ENCODE data around the gene DHCR24. TPM values are rescaled to one million over a fixed set of nuclear protein-coding genes. Genes with fewer than 3 reads are reported as not detected.

Gene DHCR24
- total RNA-seq, 2 experiments from 2014 or later: 59.5 to 64.7 TPM

DNA sequence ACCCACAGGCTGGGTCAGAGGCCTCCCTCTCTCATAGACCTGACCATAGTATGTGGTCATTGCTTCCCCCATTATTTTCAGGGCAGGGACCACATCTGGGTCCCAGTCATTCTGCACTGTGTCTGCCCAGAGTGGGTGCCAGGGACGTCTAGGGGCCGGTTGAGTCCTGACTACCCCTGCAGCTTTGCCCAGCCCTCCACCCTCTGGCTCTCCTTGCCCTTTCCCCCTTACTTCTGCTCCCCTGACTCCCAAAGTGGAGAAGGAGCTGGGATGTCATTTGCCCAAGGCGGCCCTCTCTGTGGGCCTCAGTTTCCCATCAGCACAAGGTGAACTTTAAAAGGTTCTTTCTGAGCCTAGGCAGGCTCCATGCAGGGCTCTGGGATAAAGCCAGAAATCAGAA, 81.5 kb downstream of the DHCR24 start:
- Mint-ChIP-seq H3K27ac (no peak overlapping the region), H3K4me1 (ENCODE audit: low read depth) (peaks cover 28% of the 10 kb centered on the region), H3K9me3 (no peaks in the 10 kb centered on the region), H3K36me3 (ENCODE audit: low read depth) (no peaks in the 10 kb centered on the region), H3K27me3 (no peaks in the 10 kb centered on the region), H3K4me3 (no peak overlapping the region)
- intact Hi-C loops (cut with micrococcal nuclease): loop anchor here (2.0 kb wide), 1 partner anchor 89 kb away; no protein-coding TSS in a partner anchor
- CTCF ChIA-PET: interaction anchor here (2.0 kb wide), 1 partner anchor 14 kb away, joined by 10 read pairs; no protein-coding TSS in a partner anchor
- ATAC-seq: no peak
- POLR2A ChIA-PET: no interaction called here
- no peak for DNase-seq
- TF ChIP-seq, protein P1, sequence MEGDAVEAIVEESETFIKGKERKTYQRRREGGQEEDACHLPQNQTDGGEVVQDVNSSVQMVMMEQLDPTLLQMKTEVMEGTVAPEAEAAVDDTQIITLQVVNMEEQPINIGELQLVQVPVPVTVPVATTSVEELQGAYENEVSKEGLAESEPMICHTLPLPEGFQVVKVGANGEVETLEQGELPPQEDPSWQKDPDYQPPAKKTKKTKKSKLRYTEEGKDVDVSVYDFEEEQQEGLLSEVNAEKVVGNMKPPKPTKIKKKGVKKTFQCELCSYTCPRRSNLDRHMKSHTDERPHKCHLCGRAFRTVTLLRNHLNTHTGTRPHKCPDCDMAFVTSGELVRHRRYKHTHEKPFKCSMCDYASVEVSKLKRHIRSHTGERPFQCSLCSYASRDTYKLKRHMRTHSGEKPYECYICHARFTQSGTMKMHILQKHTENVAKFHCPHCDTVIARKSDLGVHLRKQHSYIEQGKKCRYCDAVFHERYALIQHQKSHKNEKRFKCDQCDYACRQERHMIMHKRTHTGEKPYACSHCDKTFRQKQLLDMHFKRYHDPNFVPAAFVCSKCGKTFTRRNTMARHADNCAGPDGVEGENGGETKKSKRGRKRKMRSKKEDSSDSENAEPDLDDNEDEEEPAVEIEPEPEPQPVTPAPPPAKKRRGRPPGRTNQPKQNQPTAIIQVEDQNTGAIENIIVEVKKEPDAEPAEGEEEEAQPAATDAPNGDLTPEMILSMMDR (IDR thresholded peaks at IDR 0.05): no peak

DNA sequence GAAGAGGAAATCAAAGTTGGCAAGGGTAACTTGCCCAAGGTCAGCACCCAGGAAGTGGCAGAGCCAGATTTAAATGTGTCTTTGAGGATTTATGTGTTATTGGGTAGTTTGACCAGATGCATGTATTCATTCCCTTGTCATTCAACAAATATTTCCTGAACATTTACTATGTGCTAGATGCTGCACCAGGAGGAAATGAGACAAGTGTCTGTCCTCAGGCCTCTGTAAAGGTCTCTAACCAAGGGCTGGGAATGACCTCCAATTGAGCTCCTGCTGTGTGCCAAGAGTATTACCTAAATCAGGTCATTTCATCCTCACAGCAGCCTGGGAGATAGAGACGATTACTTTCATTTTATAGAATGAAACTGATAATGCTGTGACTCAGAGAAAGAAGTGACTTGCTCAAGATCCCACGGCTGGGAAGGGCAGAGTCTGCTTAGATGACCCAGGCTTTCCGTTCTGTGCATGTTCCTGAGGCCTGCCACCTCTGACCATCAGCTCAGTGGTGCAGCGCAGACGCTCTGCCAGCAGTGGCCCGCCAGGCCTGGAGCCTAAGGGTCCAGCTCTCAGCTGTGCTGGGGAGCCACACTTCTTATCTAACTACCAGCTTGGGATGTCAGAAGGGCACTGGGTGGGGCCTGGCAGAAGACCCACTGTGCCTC, 82.4 kb downstream of the DHCR24 start:
- Mint-ChIP-seq H3K9me3 (no peaks in the 10 kb centered on the region), H3K4me1 (ENCODE audit: low read depth) (peaks cover 35% of the 10 kb centered on the region), H3K27me3 (no peaks in the 10 kb centered on the region), H3K4me3 (no peak overlapping the region), H3K27ac (peak overlapping the region; percentile 42), H3K36me3 (ENCODE audit: low read depth) (no peaks in the 10 kb centered on the region)
- intact Hi-C loops (cut with micrococcal nuclease): loop anchor here (2.0 kb wide), 1 partner anchor 88 kb away; no protein-coding TSS in a partner anchor
- ChIA-PET CTCF (interaction anchor here (1.6 to 2.0 kb wide), 2 partner anchors 13 to 132 kb away, joined by 4 to 10 read pairs; no protein-coding TSS in a partner anchor), POLR2A (no interaction called here)
- peak; percentile 58 for DNase-seq
- TF ChIP-seq, protein P1 (IDR thresholded peaks at IDR 0.05): no peak
- peak; percentile 43 for ATAC-seq

DNA sequence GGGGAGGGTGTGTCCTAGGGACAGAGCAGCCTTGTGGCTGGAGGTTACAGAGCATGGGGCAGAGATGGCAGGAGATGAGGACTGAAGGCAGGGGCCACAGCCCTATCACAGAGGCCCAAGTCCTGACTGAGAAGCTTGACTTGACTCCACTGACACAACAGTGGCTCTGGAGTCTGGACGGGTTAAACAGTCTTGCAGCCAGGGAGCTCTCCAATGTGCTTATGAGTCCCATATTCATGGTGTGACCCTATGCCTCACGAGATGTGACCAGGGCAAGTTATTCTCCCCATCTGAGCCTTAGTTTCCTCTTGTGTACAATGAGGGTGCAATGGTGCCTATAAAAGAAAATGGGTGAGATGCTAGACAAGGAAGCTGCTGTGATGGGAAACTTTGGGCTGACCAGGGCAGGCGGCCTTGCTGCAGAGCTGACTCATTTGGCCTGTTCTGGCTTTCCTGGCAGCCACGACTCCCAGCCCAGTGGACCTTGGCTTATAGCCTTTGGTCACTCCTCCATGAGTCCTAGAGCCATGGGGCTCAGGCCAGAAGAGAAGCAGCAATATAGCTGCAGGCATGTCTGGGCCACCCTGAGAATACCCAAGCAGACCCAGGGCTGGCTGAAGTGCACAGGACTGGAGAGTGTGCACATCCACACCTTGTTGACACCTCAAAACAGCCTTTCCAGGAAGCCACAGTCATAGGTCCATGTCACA, 83.1 kb downstream of the DHCR24 start:
- H3K36me3 Mint-ChIP-seq (ENCODE audit: low read depth): no peaks in the 10 kb centered on the region
- ChIA-PET POLR2A (no interaction called here), CTCF (interaction anchor here (1.6 to 2.0 kb wide), 2 partner anchors 12 to 132 kb away, joined by 4 to 10 read pairs; no protein-coding TSS in a partner anchor)
- intact Hi-C loops (cut with micrococcal nuclease): loop anchor here (2.0 kb wide), 1 partner anchor 87 kb away; no protein-coding TSS in a partner anchor
- H3K27ac Mint-ChIP-seq: peak overlapping the region; percentile 46
- no peaks in the 10 kb centered on the region for H3K27me3 Mint-ChIP-seq
- H3K9me3 Mint-ChIP-seq: no peaks in the 10 kb centered on the region
- DNase-seq (no peak), ATAC-seq (no peak)
- H3K4me3 Mint-ChIP-seq: no peak overlapping the region
- H3K4me1 Mint-ChIP-seq (ENCODE audit: low read depth): peaks cover 42% of the 10 kb centered on the region
- TF ChIP-seq, protein P1 (IDR thresholded peaks at IDR 0.05): no peak

DNA sequence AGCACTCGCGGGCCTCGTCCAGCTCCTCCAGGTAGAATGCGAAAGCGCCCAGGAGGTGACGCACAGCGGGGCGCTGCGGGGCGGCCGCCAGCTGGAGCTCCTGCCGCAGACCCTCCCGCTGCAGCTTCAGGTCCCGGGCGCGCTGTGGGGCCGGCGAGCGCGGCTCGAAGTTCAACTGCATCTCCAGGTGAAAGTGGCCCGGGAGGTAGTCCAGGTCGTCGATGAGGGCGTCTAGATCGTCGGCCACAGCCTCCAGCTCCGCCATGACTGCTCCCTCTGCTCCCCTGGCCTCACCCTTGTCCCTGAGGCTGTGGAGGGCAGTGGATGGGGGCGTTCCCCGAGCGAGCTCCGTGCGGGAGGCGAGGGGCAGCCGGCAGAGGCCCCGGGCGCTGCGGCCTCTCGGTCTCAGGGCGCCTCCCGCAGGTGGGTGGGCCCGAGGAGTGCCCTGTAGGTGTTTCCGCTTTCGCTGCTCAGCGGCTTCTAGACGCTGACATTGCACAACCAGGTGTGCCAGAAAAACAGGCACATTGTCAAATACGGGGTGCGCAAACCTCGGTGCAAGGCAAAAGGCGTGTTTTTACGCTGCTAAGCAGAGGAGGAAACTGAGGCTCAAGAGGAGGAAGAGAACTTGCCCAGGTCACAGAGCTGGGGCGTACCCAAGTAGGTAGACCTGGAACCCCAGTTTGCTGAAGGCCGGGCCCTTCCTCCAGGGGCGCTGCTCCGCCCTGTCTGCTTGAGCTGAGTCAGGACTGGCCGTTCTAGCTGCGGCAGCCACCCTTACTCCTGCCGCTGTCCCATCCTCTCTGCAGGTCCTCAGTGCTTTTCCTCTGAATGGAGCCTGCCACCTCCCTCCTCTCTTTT, 85.9 kb downstream of the DHCR24 start, which contains the start of gene TTC22:
TTC22 (minus strand) TSS at position 425 of the 861 bp plus-strand sequence; CDS start at position 265, 160 bp downstream.
- intact Hi-C loops (cut with micrococcal nuclease): no loop called here
- CTCF ChIA-PET: interaction anchor here (0.7 to 4.1 kb wide), 19 partner anchors 9 to 753 kb away, joined by 3 to 44 read pairs (median 4); partner anchors contain the start of genes DHCR24, PARS2 and TTC4
- H3K9me3 Mint-ChIP-seq: no peaks in the 10 kb centered on the region
- POLR2A ChIA-PET: interaction anchor here (0.6 to 3.5 kb wide), 8 partner anchors 8 to 86 kb away, joined by 3 to 18 read pairs (median 3); partner anchors contain the start of genes DHCR24 and TTC4
- H3K4me3 Mint-ChIP-seq: peak within 1 kb of the TSS; percentile 81
- H3K36me3 Mint-ChIP-seq (ENCODE audit: low read depth): no peaks in the 10 kb centered on the region
- H3K27ac Mint-ChIP-seq: peak within 1 kb of the TSS; percentile 88
- peak; percentile 71 for ATAC-seq
- DNase-seq: peak; percentile 87
- peaks cover 54% of the 10 kb centered on the region for H3K4me1 Mint-ChIP-seq (ENCODE audit: low read depth)
- no peaks in the 10 kb centered on the region for H3K27me3 Mint-ChIP-seq
- TF ChIP-seq, protein P1 (IDR thresholded peaks at IDR 0.05): peak; percentile 78

All from activated CD8-positive, alpha-beta T cell treated with anti-CD3 and anti-CD28 coated beads for 36 hours (primary cell).